Measurements from ENCODE around the gene GNG2.
A peak's percentile ranks its signal among the peaks of the same experiment; 100 is the strongest.

GNG2 gene

GRCh38 chr14:51860164-51860824 is at the start of gene GNG2:
GNG2 (plus strand) TSS chr14:51860612; CDS start chr14:51950679, 90,067 bp downstream.
- H3K27ac Mint-ChIP-seq: peak within 1 kb of the TSS; percentile 88
- H3K27me3 Mint-ChIP-seq: no peaks in the 10 kb centered on the region
- H3K4me3 Mint-ChIP-seq: peak within 1 kb of the TSS; percentile 94
- ATAC-seq (replicated peaks) (peak; percentile 97), DNase-seq (peak; percentile 68)
- H3K9me3 Mint-ChIP-seq: peaks cover 1 to 8% of the 10 kb centered on the region in 2 donors
- peaks cover 0 to 4% of the 10 kb centered on the region in 2 donors for H3K36me3 Mint-ChIP-seq
- peaks cover 38 to 64% of the 10 kb centered on the region in 2 donors for H3K4me1 Mint-ChIP-seq

DNA sequence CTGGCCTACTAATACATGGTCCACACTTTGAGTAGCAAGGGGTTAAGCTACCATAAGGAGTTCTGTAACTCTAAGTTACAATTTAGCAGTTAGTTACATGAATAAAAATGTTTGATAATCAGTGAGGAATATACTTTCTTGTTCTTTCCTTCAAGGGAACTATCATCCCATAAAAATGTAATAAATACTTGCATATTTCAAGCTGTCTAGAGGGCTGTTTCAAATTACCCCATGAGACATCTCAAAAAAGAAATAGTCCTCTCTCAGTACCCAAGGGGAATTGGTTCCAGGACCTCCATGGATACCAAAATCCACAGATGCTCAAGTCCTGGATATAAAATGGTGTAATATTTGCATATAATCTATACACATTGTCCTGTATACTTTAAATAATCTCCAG is 48.7 kb upstream of the GNG2 start:
- ATAC-seq (replicated peaks) (no peak), DNase-seq (no peak)
- Mint-ChIP-seq H3K27ac (no peak overlapping the region), H3K4me3 (no peak overlapping the region), H3K4me1 (no peaks in the 10 kb centered on the region), H3K27me3 (peaks cover 0 to 4% of the 10 kb centered on the region in 2 donors), H3K9me3 (peaks cover 3 to 11% of the 10 kb centered on the region in 2 donors), H3K36me3 (peaks cover 0 to 3% of the 10 kb centered on the region in 2 donors)

DNA sequence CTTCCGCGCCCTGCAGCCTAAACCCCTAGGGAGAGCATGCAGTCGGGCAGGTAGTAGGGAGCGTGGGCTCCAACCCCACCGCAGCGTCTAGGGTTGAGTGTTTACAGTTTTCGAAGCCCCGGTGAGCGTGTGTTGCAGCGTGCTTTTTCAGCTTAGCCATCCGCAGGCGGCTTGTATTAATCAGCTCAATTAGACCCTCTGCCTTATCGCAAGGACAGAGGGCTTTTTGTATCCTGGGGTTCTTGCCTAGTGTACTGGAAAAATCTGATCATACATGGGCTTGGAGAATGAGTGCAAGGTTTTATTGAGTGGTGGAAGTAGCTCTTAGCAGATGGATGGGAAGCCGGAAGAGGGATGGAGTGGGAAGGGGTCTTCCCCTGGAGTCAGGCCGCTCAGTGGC is 44.4 kb upstream of the GNG2 start:
- H3K9me3 Mint-ChIP-seq: no peaks in the 10 kb centered on the region
- ATAC-seq (replicated peaks) (no peak), DNase-seq (no peak)
- H3K4me3 Mint-ChIP-seq: no peak overlapping the region
- peaks cover 0 to 4% of the 10 kb centered on the region in 2 donors for H3K27me3 Mint-ChIP-seq
- H3K36me3 Mint-ChIP-seq: no peaks in the 10 kb centered on the region
- H3K4me1 Mint-ChIP-seq: no peaks in the 10 kb centered on the region
- H3K27ac Mint-ChIP-seq: no peak overlapping the region

DNA sequence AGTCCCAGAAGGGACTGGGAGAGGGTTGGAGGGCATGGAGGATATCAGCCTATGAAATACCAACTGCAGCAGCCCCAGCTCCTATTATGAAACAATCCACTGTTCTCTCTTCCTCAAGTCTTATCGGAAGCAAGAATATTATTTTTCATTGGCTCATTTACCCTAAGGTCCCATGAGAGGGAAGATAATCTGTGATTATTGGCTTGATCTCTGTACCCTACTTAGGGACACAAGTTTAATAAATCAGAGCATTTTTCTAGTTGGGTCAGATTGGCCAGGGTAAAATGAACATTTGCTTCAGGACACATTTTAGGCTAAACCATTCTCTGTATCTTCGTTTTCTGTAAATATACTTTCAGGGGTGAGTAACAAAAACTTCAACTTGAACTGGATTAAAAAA is 43.1 kb upstream of the GNG2 start:
- ATAC-seq (replicated peaks) (no peak), DNase-seq (no peak)
- H3K27me3 Mint-ChIP-seq: peaks cover 0 to 4% of the 10 kb centered on the region in 2 donors
- no peak overlapping the region for H3K4me3 Mint-ChIP-seq
- H3K36me3 Mint-ChIP-seq: no peaks in the 10 kb centered on the region
- H3K4me1 Mint-ChIP-seq: no peaks in the 10 kb centered on the region
- H3K27ac Mint-ChIP-seq: no peak overlapping the region
- no peaks in the 10 kb centered on the region for H3K9me3 Mint-ChIP-seq

GRCh38 chr14:51818748-51819380 is 41.5 kb upstream of the GNG2 start:
- Mint-ChIP-seq H3K4me3 (no peak overlapping the region), H3K27me3 (peaks cover 0 to 4% of the 10 kb centered on the region in 2 donors), H3K4me1 (peaks cover 0 to 2% of the 10 kb centered on the region in 2 donors), H3K27ac (no peak overlapping the region), H3K36me3 (no peaks in the 10 kb centered on the region), H3K9me3 (no peaks in the 10 kb centered on the region)
- no peak for DNase-seq
- no peak for ATAC-seq (replicated peaks)

DNA sequence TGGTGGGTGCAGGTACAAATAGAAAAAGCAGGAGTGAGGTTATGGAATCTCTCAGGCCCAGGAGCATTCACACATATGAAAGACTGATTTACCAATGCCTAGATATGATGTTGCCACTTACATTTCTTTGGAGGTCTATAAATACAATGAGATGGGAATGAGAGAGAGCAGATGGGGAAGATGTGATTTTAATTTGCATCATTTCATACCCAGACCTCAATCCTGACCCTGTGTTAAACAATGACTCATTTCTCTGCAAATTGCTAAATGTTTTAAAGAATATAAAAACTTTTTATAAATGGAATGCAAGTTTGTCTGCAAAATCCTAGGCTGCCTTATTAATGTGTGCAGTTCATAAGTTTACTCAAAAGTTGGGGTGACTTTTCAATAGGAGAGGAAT is 38.6 kb upstream of the GNG2 start:
- Mint-ChIP-seq H3K27ac (no peak overlapping the region), H3K9me3 (no peaks in the 10 kb centered on the region), H3K36me3 (no peaks in the 10 kb centered on the region), H3K27me3 (no peaks in the 10 kb centered on the region), H3K4me1 (peaks cover 0 to 2% of the 10 kb centered on the region in 2 donors), H3K4me3 (no peak overlapping the region)
- no peak for ATAC-seq (replicated peaks)
- no peak for DNase-seq

GRCh38 chr14:51822499-51822898 is 37.9 kb upstream of the GNG2 start:
- ATAC-seq (replicated peaks) (no peak), DNase-seq (no peak)
- H3K27ac Mint-ChIP-seq: no peak overlapping the region
- H3K4me3 Mint-ChIP-seq: no peak overlapping the region
- H3K9me3 Mint-ChIP-seq: no peaks in the 10 kb centered on the region
- H3K36me3 Mint-ChIP-seq: no peaks in the 10 kb centered on the region
- H3K27me3 Mint-ChIP-seq: no peaks in the 10 kb centered on the region
- H3K4me1 Mint-ChIP-seq: peaks cover 0 to 2% of the 10 kb centered on the region in 2 donors

DNA sequence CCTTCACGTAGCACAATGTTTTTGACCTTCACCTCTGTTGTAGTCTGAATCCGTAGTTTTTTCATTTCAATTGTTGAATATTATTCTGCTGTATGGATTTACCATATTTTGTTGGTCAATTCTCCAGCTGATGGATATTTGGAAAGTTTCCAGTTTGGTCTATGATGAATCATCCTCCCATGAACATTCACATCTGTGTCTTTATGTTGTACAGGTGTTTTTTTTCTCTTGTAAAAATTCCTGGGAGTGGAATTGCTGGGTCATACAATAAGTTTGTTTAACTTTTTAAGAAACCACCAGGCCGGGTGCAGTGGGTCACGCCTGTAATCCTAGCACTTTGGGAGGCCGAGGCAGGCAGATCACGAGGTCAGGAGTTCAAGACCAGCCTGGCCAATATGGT is 36.7 kb upstream of the GNG2 start:
- H3K4me3 Mint-ChIP-seq: no peak overlapping the region
- DNase-seq (no peak), ATAC-seq (replicated peaks) (no peak)
- no peaks in the 10 kb centered on the region for H3K27me3 Mint-ChIP-seq
- H3K27ac Mint-ChIP-seq: no peak overlapping the region
- peaks cover 0 to 2% of the 10 kb centered on the region in 2 donors for H3K4me1 Mint-ChIP-seq
- H3K36me3 Mint-ChIP-seq: no peaks in the 10 kb centered on the region
- no peaks in the 10 kb centered on the region for H3K9me3 Mint-ChIP-seq

DNA sequence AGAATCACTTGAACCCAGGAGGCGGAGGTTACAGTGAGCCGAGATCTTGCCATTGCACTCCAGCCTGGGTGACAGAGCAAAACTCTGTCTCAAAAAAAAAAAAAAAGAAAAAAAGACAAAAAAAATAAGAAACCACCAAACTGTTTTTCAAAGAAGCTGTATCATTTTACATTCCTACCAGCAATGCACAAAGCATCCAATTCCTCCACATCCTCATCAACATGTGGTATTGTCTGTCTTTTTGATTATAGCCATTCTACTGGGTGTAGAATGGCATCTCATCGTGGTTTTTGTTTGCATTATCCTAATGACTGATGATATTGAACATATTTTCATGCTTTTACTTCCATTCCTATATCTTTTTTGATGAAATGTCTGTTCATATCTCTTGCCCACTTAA is 36.2 kb upstream of the GNG2 start:
- Mint-ChIP-seq H3K36me3 (no peaks in the 10 kb centered on the region), H3K27me3 (no peaks in the 10 kb centered on the region), H3K9me3 (no peaks in the 10 kb centered on the region), H3K4me3 (no peak overlapping the region), H3K4me1 (peaks cover 0 to 2% of the 10 kb centered on the region in 2 donors), H3K27ac (no peak overlapping the region)
- DNase-seq (no peak), ATAC-seq (replicated peaks) (no peak)

GRCh38 chr14:51825926-51826325 is 34.5 kb upstream of the GNG2 start:
- Mint-ChIP-seq H3K4me3 (no peak overlapping the region), H3K27me3 (no peaks in the 10 kb centered on the region), H3K36me3 (no peaks in the 10 kb centered on the region), H3K27ac (no peak overlapping the region), H3K4me1 (peaks cover 0 to 2% of the 10 kb centered on the region in 2 donors), H3K9me3 (no peaks in the 10 kb centered on the region)
- ATAC-seq (replicated peaks) (no peak), DNase-seq (no peak)

DNA sequence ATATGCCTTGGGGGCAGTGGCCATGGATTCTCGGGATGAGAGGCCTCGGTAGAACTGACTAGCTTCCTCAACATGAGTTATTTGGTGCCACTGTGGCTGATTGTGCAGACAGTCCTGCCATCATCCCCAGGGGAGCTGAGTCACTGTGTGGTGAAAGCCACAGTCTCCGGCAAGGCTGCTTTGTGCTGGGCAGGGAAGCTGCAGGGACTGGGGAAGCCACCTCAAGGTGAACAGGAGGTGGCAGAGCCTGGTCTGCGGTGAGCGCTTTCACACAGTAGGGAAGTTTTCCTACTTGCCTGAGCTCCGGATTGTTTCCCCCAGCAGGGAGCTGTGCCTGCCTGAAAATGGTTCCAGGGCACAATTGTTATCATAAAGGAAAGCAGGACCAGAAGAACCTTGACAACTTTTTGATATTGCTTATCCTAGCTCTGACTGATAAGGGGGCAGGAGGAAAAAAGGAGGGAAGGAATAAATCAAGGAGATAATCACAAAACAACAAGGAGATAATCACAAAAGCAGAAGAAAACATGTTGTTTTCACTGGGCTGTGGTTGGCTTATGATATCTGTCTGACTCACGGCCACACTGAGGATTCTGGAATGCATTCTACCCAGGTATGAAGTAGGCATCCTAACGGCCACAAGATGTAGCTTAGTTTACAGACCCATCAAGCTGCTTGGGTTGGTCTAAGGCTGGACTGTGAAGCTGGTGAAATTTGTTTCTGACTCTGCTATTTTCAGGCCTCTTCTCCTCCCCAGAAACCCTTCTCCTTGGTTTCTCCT is 32.2 kb upstream of the GNG2 start:
- Mint-ChIP-seq H3K27me3 (no peaks in the 10 kb centered on the region), H3K4me1 (peaks cover 0 to 2% of the 10 kb centered on the region in 2 donors), H3K27ac (no peak overlapping the region), H3K9me3 (peaks cover 0 to 3% of the 10 kb centered on the region in 2 donors), H3K36me3 (peaks cover 0 to 1% of the 10 kb centered on the region in 2 donors), H3K4me3 (peak overlapping the region; percentile 12 to 14)
- ATAC-seq (replicated peaks) (peak; percentile 99 to 100), DNase-seq (peak; percentile 80)

GRCh38 chr14:51834240-51834639 is 26.2 kb upstream of the GNG2 start:
- Mint-ChIP-seq H3K36me3 (peaks cover 0 to 2% of the 10 kb centered on the region in 2 donors), H3K27ac (no peak overlapping the region)
- no peak for ATAC-seq (replicated peaks)

GRCh38 chr14:51836417-51836816 is 24.0 kb upstream of the GNG2 start:
- Mint-ChIP-seq H3K4me1 (peaks cover 0 to 2% of the 10 kb centered on the region in 2 donors), H3K27ac (no peak overlapping the region), H3K36me3 (peaks cover 0 to 2% of the 10 kb centered on the region in 2 donors), H3K27me3 (no peaks in the 10 kb centered on the region), H3K4me3 (no peak overlapping the region), H3K9me3 (peaks cover 0 to 3% of the 10 kb centered on the region in 2 donors)
- DNase-seq (no peak), ATAC-seq (replicated peaks) (no peak)

More at GRCh38 chr14:51834240-51834639, 26.2 kb upstream of the GNG2 start:
- Mint-ChIP-seq H3K9me3 (peaks cover 0 to 3% of the 10 kb centered on the region in 2 donors), H3K4me3 (no peak overlapping the region), H3K4me1 (peaks cover 0 to 2% of the 10 kb centered on the region in 2 donors), H3K27me3 (no peaks in the 10 kb centered on the region)
- DNase-seq: no peak

- peak; percentile 66 to 72 for ATAC-seq (replicated peaks)
- Mint-ChIP-seq H3K4me1 (peaks cover 41 to 63% of the 10 kb centered on the region in 2 donors), H3K36me3 (peaks cover 3 to 9% of the 10 kb centered on the region in 2 donors), H3K4me3 (peak overlapping the region; percentile 10 to 14), H3K27ac (peak overlapping the region; percentile 70), H3K27me3 (no peaks in the 10 kb centered on the region), H3K9me3 (peaks cover 3 to 4% of the 10 kb centered on the region in 2 donors)
- DNase-seq: peak; percentile 81
Measured at GRCh38 chr14:51844081-51844881, 16.1 kb upstream of the GNG2 start.
